NCI-H1105 (cell line): ENCODE results near the gene HTRA2.
A peak's percentile ranks its signal among the peaks of the same experiment; 100 is the strongest.
"Not testable (repeated sequence)": the region's sequence is repeated elsewhere in the genome, so short reads cannot be mapped to it uniquely, and the experiment has no call there.

ENCODE experiments used
- DNase-seq: peaks from one replicate; lab custom pipeline; 2025; lab: John Stamatoyannopoulos, UW

The HTRA2 gene

DNA sequence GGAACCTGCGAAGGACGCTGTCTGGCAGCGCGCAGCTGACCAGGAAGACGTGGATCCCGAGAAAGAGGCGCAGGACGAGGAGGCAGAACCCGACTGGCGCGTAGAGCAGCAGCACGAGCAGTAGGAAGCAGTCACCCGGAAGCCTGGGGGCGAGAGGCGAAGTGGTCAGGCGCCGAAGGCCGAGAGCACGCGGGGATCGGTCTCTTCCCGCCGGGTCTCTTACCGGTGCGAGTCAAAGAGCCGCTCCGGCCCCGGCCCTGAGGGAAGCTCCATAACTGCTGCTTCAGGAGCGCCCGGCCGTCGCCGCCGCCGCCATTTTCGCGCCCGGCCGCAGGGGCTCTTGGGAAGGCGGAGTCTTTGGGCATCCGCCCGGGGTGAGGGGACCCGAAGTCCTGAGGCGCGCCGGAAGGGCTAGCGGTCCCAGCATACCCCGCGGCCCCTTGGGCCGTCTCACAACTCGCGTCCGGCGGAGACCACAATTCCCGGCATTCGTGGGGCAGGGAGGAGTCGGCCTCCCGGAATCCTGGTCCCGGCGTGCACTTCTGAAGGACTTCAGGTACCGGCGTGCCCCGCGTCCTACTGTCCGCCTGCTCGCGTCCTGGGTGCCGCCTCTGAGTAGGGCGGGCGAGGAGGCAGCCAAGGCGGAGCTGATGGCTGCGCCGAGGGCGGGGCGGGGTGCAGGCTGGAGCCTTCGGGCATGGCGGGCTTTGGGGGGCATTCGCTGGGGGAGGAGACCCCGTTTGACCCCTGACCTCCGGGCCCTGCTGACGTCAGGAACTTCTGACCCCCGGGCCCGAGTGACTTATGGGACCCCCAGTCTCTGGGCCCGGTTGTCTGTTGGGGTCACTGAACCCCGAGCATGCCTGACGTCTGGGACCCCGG, at the start of gene HTRA2, which contains the start of gene AUP1:
Gene HTRA2 (plus strand): TSS at position 577 of the 882 bp plus-strand sequence. CDS start 74 bp downstream, at position 651.
Gene AUP1 (minus strand): TSS at position 350 of the 882 bp plus-strand sequence. CDS start 77 bp downstream, at position 273.
- DNase-seq = peak; percentile 97

DNA sequence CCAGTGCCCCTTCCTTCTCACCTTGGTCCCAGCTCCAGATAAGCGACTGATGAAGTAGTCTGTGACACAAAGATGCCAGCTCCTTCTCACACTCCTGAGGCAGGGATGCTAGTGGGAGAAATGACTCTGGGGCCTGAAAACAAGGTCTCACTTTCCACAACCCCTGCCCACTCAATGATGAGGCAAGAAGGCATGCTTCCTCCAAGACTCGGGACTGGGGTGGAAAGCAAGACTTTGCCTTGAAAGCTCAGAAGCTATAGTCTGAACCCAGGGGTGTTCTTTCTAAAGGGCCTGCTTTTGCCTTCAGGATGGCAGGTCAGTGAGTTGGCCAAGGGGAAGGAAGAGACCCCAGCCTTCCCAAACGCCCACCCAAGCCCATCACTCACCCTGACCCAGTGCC, 48.3 kb upstream of the HTRA2 start:
- DNase-seq = no peak

DNA sequence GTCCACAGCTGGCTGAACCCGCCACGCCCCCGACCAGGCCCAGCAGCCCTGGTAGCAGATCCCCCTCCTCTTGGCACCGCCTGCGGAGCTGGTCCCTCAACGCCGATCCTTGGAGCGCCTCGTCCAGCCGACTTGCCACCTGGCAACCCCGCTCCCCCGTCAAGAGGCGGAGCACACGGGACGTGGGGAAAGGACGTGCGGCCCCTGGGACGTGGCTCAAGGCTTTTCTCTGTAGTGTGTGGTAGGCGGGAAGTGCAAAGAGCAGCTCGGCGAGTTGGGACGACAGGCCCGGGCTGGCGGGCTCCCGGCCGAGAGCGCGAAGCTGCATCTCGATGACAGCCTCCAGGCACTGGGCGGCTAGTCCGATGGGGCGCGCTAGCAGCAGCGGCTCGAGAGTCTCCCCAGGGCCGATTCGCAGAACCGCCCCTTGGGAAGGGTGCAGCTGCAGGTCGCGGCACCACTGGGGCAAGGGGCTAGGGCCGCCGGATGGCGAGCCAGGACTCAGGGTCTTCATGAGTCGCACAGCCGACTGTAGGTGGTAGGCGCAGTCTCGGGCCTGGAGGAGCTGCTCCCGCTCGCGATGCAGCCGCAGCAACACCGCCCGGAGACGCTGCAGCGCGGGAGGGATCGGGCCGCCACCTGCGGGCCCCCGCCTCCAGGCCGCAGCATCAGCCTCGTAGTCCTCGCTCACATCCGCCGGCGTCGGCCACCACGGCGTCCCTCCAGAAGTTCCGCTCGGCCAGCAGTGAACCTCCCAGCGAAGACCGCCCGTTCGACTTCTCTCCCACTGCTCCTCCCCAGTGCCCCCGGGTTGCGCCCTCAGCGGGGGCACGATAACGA, 47.6 kb upstream of the HTRA2 start:
- no peak for DNase-seq

DNA sequence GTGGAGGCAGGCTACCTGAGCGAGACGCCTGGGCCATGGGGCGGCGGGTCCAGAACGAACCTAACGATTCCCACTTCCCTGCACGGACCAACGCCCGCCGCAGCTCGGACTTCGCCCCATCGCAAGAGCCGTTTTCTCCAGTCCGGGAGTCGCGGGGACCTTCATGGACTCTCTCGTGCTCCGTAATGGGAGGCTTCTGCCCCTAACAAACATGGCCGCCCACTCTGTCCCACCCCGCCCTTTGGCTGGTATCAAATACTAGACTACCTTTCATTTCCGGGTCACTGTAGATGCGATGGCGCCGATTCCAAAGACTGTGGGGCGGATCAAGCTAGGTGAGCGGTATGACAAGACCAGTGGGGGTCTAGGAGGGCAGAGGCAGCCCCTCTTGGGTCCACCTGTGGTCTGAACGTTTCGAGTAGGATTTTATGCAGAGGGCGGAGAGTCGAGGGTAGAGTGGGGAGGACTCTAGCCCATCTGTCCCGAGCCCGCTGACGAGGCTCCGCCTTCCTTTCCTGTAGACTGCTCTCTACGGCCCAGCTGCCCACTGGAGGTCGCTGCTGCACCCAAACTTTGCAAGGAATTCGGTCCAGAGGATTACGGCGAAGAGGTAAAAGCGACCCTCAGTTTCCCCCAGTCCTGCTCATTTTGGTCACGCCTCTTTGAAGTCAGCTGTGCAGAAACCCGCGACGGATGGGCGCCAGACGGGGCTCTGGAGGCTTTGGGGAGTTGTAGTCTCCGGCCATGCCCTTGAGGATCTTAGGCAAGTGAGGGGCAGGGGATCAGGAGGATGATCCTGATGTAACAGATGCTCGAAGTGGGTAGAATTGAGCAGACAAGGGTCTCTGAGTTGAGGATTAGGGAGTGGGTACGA, 46.7 kb upstream of the HTRA2 start, which contains the start of the genes CCDC142 and TTC31:
Gene CCDC142 (minus strand): TSS at position 198 of the 874 bp plus-strand sequence. CDS start 161 bp downstream, at position 37.
Gene TTC31 (plus strand): TSS at position 281 of the 874 bp plus-strand sequence. CDS start 15 bp downstream, at position 296.
- DNase-seq = peak; percentile 89

DNA sequence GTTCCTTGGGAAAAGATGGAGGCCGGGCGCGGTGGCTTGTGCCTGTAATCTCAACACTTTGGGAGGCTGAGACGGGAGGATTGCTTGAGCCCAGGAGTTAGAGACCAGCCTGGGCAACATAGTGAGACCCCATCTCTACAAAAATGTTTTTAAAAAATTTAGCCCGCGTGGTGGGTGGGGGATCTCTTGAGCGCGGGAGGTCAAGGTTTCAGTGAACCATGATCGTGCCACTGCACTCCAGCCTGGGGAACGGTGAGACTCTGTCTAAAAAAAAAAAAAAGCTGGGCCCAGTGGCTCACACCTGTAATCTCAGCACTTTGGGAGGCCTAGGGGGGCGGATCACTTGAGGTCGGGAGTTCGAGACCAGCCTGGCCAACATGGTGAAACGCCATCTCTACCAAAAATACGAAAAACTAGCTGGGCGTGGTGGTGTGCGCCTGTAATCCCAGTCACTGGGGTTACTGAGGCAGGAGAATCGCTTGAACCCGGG, 46.0 kb upstream of the HTRA2 start:
- DNase-seq = not testable (repeated sequence)

DNA sequence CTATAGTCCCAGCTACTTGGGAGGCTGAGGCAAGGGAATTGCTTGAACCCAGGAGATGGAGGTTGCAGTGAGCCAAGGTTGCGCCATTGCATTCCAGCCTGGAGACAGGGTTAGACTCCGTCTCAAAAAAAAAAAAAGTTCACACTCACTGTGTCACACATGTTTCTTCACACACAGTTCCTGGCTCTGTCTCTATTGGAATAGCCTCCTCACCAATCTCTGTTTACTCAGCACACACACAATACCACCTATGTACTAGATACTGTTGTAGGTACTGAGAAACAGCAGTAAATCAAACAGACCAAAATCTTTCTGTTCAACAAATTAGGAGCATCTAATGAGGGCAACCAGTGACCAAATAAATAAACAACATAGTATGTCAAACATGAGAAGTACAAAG, 43.6 kb upstream of the HTRA2 start:
- DNase-seq = no peak

DNA sequence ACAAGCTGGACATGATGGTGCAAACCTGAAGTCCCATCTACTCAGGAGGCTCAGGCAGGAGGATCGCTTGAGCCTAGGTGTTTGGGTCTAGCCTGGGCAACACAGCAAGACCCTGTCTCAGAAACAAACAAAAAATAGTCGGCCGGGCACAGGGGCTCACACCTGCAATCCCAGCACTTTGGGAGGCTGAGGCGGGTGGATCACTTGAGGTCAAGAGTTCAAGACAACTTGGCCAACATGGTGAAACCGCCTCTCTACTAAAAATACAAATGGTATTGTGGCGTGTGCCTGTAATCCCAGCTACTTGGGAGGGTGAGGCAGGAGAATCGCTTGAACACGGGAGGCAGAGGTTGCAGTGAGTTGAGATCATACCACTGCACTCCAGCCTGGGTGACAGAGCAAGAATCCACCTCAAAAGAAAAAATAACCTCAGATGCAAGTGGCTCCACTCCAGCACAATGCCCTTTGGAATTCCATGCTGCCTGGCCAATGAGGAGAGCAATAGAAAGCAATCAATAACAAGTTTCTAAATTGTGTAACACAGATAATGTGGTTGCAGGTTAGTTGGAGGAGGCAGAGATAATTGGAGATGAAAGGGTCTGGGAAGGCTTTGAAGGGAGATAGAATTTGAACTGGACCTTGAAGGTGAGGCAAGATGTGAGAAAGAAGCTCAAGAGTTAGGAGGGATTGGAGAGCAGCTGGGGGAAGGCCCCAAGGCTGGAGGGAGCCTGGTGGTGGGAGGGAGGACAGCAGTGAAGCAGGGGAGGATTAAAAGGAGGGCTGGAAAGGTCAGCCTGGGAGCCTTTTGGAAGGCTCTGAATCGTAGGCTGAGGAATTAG, 40.9 kb upstream of the HTRA2 start:
- DNase-seq = no peak

DNA sequence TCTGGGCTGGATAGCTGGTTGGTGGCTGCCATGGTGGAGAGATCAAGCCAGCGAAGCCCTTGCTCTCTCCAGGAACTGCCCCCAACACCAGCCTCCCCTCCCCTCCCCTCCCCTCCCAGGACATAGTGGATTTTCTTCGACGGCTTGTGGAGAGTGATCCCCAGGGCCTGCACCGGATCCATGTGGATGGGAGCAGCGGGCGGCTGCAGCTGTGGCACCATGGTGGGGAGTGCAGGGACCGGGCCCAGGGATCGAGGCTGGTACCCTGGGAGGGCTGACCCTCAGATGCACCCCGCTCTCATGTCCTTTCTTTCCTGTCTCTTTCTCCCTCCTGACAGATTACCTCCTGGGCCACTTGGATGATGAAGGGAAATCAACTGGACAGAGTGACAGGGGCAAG, 39.8 kb upstream of the HTRA2 start:
- no peak for DNase-seq

DNA sequence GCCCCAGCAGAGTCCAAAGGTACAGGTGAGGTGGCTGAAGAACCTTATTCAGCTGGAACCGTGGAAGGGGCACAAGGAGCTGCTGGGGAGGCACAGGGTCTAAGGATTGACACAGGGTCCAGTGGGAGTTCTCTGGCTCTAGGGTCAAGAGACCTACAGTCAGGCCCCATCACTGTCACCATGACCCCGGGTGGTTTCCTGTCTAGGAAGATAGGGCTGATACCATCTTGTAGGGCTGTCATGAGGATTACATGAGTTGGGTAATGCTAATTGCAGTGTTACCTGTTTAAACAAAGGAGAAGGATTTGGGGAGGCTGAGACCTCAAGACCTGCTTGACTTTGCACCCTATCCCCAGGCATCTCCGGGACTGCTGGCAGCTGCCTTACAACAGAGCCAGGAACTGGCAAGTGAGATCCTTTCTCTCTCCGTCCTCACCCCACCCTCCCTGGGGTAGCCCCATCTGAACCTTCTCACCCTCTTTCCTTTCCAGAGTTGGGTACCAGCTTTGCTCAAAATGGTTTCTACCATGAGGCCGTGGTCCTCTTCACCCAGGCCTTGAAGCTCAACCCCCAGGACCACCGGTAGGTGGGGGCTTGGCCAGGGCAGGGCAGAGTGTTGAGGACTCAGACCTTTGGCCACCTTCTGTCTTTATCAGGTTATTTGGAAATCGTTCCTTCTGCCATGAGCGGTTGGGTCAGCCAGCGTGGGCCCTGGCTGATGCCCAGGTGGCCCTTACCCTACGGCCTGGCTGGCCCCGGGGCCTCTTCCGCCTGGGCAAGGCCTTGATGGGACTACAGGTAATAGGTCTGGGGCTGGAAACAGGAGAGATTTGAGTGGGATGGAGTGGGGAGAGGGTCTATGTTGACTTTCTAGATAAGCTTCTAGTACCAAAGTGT, 37.8 kb upstream of the HTRA2 start:
- DNase-seq = no peak

DNA sequence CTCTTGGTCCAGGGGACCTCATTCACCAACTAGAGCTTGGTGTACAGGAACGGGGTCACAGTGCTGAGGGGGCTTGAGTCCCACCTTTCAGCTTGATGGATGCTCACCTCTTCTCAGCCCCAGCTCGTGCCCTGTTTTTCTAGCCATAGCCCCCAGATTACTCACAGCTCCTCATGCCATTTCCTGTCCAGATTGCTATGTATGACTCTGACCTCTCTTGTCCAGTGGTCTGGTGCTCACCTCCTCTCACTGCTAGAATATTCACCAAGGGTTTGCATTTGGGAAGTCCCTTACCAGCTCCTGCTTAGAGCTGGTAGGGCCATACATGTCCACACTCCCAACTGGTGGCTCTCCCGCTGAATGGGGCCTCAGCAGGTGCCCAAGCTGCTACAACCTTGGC, 36.2 kb upstream of the HTRA2 start:
- DNase-seq = no peak

DNA sequence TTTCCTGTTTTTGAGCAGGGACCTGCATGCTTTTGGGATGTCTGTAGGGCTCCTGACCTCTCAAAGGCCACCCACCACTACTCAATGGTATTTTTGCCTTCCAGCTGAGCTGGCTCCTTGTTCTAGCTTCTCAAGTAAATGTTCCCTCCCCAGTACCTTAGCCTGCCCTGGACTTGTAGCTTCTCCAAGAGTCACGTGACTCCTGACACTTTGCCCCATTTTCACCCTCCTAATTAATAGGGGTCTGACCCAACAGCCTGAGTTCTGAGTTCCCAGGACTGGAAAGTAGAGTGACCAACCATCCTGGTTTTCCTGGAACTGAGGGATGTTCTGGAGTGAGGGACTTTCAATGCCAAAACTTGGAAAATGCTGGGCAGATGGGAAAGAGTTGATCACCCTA, 34.3 kb upstream of the HTRA2 start:
- DNase-seq = no peak

DNA sequence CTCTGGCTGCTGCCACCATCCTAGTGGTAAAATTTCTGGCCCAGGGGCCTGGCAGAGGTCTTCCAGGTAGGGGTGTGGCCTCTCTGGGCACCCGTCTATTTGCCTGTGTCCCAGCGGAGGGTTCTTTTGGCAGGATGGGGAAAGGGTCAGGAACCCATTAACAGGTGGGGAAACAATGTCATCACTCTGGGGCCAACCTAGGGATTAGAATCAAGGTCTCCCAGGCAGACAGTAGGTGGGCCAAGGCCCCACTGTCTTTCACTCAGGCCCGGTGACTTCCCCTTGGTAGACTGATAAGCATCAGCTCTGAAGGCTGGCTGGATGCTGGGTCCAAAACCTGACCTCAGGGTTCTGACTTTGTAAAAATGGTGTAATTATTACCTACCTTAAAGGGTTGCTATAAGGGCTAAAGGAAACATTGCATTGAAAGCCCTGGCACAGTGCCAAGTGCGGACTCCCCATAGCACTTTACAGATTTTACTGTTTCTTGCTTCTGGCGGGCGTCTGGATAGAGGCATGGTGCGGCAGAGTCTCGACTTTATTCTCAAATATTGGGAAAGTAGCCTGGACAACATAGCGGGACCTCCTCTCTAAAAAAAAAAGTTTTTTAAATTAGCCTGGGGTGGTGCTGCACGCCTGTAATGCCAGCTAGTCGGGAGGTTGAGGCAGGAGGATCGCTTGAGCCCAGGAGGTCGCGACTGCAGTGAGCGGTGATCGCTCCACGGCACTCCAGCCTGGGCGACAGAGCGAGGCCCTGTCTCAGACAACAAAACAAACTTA, 32.5 kb upstream of the HTRA2 start:
- DNase-seq = no peak

DNA sequence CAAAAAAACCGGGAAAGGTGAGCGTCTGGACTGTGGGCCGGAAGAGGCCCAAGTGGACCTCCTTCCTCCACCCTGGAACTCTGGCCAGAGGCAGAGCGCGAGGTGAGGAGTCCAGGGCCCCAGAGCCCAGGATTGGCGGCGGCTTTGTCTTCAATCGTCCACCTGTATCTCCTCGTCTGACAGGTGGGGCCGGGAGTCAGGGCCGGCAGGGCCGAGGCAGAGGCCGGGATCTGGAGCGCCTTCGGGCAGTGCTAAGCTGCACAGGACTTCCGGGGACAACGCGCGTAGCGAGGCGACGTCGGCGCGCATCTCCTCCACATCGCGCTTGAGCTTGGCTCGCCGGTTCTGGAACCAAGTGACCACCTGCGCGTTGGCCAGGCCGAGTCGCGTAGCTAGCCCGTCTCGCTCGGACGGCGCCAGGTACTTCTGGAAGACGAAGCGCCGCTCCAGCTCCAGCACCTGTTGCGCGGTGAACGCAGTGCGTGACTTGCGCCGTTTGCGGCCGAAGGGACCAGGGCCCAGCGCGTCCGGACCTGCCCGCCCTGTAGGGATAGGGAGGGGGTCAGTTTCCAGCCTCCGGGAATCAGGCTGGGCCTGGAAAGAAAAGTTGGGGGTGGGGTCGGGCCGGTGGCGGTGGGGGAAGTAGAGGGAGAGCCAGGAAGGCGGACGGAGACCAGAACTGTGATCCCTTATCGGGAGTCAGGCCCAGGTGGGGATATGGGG, 31.8 kb upstream of the HTRA2 start:
- no peak for DNase-seq

DNA sequence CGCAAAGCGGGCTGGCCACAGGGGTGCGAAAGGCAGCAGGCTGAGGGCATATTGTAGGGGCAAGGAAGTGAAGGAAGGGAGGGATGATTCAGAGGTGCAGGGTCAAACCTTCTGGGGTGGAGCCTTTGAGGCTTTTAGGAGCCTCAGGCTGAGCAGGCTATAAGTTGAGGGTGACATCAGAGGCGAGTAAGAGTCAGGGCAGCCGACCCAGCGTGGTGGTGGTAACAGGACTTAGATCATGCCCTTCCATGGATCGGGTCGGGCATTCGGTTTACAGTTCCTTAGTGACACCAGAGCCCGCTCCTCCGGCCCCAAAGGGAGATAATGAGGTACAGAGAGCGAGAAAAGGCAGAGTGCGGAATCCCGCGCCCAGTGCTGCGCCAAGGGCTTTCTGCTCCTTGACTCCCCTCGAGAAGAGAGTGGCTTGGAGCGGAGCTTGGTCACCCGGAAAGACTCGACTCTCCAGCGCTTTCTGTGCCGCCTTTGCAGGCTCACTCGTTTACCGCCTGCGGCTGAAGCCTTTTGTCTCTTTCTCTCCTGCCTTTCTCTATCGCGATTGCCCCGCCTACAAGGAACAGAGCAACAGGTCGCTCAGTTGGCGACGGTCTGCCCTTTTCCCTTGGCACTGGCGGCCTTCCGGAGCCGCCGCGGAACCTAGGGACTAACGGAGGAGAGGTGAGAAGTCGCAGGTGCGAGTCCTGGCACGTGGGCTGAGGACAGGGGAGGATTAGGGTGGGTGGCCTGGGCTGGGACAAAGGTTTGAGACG, 31.1 kb upstream of the HTRA2 start:
- DNase-seq = no peak

DNA sequence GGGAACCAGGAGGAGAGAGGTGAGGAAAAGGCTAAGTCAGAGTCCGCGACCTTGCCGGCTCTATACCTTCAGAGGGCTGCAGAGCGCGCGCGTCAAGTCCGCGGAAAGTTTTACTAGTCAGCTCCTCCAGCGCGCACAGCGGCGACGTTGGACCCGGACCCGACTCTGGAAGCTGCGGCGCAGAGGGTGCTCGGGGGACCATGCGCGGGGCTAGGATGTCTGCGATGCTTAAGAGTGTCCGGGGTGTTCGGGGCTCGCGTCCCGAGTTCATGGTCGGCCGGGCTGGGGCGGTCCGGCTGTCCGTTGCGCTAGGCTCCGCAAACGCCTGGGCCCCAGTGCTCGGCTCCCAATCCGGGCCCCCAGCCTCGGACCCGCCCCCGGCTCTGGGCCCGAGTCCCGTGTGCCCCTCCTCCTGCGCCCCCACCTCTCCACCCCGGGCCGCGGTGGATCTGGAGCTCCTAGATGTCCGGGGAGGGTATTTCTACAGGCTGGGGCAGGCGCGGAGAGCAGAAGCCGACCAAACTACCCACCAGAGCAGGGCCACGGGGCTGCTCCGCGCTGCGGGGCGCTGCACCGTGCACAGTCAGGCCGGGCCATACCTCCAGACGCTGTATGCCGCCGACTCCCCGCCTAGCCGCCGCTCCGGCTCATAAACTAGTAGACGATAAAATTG, 30.3 kb upstream of the HTRA2 start, which contains the start of gene LBX2:
Gene LBX2 (minus strand): TSS at position 337 of the 673 bp plus-strand sequence. CDS start 66 bp downstream, at position 271.
- DNase-seq = no peak

DNA sequence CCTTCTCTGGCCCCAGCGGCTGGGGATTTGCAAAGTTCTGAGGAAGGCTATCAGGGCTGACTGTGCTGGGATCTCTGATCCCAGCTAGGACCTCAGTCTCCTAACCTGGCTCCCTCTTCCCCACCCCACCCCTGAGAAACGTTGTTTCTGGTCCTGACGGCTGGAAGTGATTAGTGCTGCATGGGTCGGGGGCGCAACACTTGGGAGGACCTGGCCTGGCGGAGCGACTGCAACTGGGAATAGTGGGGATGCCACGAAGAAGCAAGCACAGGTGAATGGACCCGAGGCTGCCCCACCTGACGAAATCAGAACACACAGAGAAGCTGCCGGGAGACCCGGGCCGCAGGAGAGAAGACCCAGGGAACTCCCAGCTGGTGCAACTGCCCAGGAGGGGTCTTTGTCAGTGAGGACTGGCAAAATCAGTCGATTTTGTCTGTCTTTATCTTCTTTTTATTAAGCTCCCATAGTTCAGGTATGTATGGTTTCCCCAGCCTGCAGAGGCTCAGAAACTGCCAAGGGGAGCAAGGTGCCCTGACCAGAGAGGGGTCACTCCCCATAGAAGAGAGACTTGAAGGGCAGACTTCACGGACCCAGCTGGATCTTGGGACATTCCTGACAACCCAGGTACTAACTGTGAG, 29.7 kb upstream of the HTRA2 start:
- DNase-seq = no peak
